ENCODE measurements around the gene KCNH2. TPM values are rescaled to one million over a fixed set of nuclear protein-coding genes. Genes with fewer than 3 reads are reported as not detected.

Gene KCNH2
- total and polyA plus RNA-seq, 11 donors = 58.1 to 185 (median 104) TPM

GRCh38 chr7:151010037-151010306 lies 31.9 kb upstream of the KCNH2 start:
- H3K4me1 ChIP-seq = peaks cover 0 to 80% (median 39%) of the 10 kb centered on the region in 12 donors
- H3K36me3 ChIP-seq = peaks cover 0 to 13% (median 5%) of the 10 kb centered on the region in 9 donors
- H3K27me3 ChIP-seq = peaks cover 0 to 14% (median 0%) of the 10 kb centered on the region in 9 donors
- no peak for ATAC-seq
- H3K9me3 ChIP-seq = no peaks in the 10 kb centered on the region
- no peak for DNase-seq
- intact Hi-C loops (cut with DNase I) = no loop called here
- peak overlapping the region in 1 of 12 donors; percentile 42 for H3K27ac ChIP-seq
- TF ChIP-seq, protein P1, sequence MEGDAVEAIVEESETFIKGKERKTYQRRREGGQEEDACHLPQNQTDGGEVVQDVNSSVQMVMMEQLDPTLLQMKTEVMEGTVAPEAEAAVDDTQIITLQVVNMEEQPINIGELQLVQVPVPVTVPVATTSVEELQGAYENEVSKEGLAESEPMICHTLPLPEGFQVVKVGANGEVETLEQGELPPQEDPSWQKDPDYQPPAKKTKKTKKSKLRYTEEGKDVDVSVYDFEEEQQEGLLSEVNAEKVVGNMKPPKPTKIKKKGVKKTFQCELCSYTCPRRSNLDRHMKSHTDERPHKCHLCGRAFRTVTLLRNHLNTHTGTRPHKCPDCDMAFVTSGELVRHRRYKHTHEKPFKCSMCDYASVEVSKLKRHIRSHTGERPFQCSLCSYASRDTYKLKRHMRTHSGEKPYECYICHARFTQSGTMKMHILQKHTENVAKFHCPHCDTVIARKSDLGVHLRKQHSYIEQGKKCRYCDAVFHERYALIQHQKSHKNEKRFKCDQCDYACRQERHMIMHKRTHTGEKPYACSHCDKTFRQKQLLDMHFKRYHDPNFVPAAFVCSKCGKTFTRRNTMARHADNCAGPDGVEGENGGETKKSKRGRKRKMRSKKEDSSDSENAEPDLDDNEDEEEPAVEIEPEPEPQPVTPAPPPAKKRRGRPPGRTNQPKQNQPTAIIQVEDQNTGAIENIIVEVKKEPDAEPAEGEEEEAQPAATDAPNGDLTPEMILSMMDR (IDR thresholded peaks at IDR 0.05) = no peak
- no peak for TF ChIP-seq POLR2A (IDR thresholded peaks at IDR 0.05)
- WGBS, 4 donors = 53 to 83% (median 67%) methylated on average over 1 to 7 of the region's 7 CpGs
- no peak overlapping the region for H3K4me3 ChIP-seq

GRCh38 chr7:151009327-151010036 lies 31.4 kb upstream of the KCNH2 start:
- peaks cover 0 to 17% (median 5%) of the 10 kb centered on the region in 9 donors for H3K36me3 ChIP-seq
- no peak overlapping the region for H3K27ac ChIP-seq
- TF ChIP-seq POLR2A (IDR thresholded peaks at IDR 0.05) = no peak
- TF ChIP-seq, protein P1 (IDR thresholded peaks at IDR 0.05) = no peak
- peaks cover 0 to 11% (median 0%) of the 10 kb centered on the region in 9 donors for H3K27me3 ChIP-seq
- peaks cover 0 to 76% (median 38%) of the 10 kb centered on the region in 12 donors for H3K4me1 ChIP-seq
- H3K9me3 ChIP-seq = no peaks in the 10 kb centered on the region
- WGBS, 4 donors = 70 to 79% (median 76%) methylated on average over 12 to 22 of the region's 22 CpGs
- intact Hi-C loops (cut with DNase I) = no loop called here
- ATAC-seq (no peak), DNase-seq (no peak)
- no peak overlapping the region for H3K4me3 ChIP-seq

DNA sequence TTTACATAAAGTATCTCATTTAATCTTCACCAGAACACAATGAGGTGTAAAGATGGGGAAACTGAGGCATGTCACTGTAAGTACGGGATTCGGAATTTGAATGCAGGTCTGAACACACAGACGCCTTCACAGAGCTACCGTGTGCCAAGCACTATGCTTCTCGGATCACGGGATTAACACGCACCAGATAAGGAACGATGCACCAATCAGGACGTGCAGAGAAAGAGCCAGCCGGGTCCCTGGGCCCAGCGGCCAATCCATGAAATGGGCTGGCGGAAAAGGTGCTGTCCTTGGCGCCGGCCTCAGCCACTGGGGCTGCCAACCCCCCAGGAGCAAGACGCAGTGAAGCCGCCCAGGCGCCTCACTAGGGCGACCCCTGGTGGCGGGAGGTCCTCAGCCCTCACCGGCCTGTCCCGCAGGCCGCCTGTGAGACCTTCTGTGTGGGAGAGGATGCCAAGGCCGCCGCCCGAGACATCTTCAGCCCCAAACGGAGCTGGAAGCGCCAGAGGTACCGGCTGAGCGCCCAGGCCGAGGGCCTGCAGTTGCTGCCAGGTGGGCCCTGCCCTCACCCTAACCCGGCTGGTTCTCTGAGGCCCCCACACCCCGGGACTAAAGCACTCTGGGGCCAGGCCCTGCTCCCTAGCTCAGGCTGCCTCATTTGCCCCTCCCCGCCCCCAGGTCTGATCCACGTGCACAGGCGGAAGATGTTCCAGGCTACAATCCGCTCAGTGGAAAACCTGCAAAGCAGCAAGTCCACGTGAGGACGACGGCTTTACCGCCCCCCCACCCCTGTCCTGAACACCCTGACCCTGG lies 30.6 kb upstream of the KCNH2 start:
- Histone ChIP-seq H3K27ac (peak overlapping the region in 9 of 12 donors; percentile 3 to 73 (median 54)), H3K4me3 (peak overlapping the region in 10 of 12 donors; percentile 3 to 46 (median 38)), H3K36me3 (peaks cover 0 to 23% (median 5%) of the 10 kb centered on the region in 9 donors), H3K9me3 (no peaks in the 10 kb centered on the region), H3K27me3 (peaks cover 0 to 8% (median 0%) of the 10 kb centered on the region in 9 donors), H3K4me1 (peaks cover 0 to 68% (median 36%) of the 10 kb centered on the region in 12 donors)
- ATAC-seq = peak; percentile 57 to 74 (median 62)
- peak; percentile 74 to 91 (median 77) for DNase-seq
- TF ChIP-seq, protein P1 (IDR thresholded peaks at IDR 0.05) = peak; percentile 74 to 90 (median 84)
- TF ChIP-seq POLR2A (IDR thresholded peaks at IDR 0.05) = no peak
- 35 to 44% (median 41%) methylated on average over 22 to 40 of the region's 40 CpGs for WGBS, 4 donors
- intact Hi-C loops (cut with DNase I) = no loop called here

GRCh38 chr7:151008143-151008510 lies 30.0 kb upstream of the KCNH2 start:
- DNase-seq (peak in 2 of 5 donors; percentile 43 to 49), ATAC-seq (peak in 3 of 4 donors; percentile 31 to 71 (median 39))
- Histone ChIP-seq H3K36me3 (peaks cover 0 to 28% (median 5%) of the 10 kb centered on the region in 9 donors), H3K4me1 (peaks cover 0 to 62% (median 31%) of the 10 kb centered on the region in 12 donors), H3K27me3 (peaks cover 0 to 2% (median 0%) of the 10 kb centered on the region in 9 donors), H3K27ac (peak overlapping the region in 10 of 12 donors; percentile 3 to 73 (median 52)), H3K9me3 (no peaks in the 10 kb centered on the region), H3K4me3 (peak overlapping the region in 9 of 12 donors; percentile 15 to 46 (median 39))
- intact Hi-C loops (cut with DNase I) = no loop called here
- 28 to 34% (median 32%) methylated on average over 11 of the region's 11 CpGs for WGBS, 4 donors
- no peak for TF ChIP-seq POLR2A (IDR thresholded peaks at IDR 0.05)
- TF ChIP-seq, protein P1 (IDR thresholded peaks at IDR 0.05) = no peak
